GM18517 (cell line): ENCODE measurements around the gene TXNIP.

Experiments used
- ATAC-seq: cut with Tn5 transposase; IDR thresholded peaks from one replicate; pipeline ENCODE4 v1.9.1; 2021; ENCODE audit warnings: mild to moderate bottlenecking, moderate library complexity; ENCODE audit not compliant: unreplicated experiment

TXNIP gene

GRCh38 chr1:145946477-145946986, 49.8 kb downstream of the TXNIP start:
- ATAC-seq, result no peak

- ATAC-seq, result no peak
Observed at GRCh38 chr1:145944532-145944931, 51.8 kb downstream of the TXNIP start.

GRCh38 chr1:145942871-145943270, 53.5 kb downstream of the TXNIP start:
- no peak for ATAC-seq
